Fibroblast of gingiva (primary cell): Measurements from ENCODE around the gene ROPN1.

Source experiments
- DNase-seq: peaks from one replicate; pipeline ENCODE4 v3.0.0-alpha.2; 2011; ENCODE audit warnings: low read depth

Gene ROPN1

GRCh38 chr3:123947482-123947881, 44.4 kb downstream of the ROPN1 start:
- DNase-seq = no peak

GRCh38 chr3:123941542-123941941, 50.4 kb downstream of the ROPN1 start:
- no peak for DNase-seq

DNA sequence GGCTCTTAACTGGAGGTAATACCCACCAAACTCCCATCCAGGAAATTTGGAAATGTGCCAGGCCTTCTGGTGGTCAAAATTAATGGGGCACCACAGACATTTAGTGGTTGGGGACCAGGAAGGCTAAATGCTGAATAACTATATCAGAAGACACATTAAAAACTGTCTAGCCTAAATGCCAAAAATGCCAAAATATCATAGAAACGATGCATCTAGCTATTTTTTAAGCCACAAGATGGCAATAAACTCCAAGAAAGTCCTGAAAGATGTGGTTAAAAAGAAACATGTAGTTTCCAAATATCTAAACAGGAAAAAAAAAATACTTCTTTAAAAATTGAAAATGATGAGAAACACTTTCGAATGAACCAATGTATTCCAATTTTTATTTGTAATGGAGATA, 50.8 kb downstream of the ROPN1 start:
- no peak for DNase-seq

DNA sequence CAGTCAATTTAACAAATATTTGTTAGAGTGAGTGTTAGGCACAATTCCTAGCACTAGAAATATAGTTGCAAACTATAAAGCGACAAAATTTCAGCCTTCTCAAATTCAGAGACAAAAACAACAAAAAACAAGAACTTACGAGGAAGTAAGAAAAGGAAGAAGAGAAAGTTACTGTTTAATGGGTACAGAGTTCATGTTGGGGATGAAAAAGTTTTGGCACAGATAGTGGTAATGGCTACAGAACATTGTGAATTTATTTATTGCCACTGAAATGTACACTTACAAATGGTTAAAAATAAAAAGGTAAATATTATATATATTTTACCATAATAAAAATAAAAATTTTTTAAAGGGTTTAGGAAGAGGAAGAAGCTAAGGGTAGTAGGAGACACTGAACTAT, 52.2 kb downstream of the ROPN1 start:
- no peak for DNase-seq

- no peak for DNase-seq
Observed at GRCh38 chr3:123936400-123936799, 55.5 kb downstream of the ROPN1 start.

- no peak for DNase-seq
Observed at GRCh38 chr3:123935830-123936229, 56.1 kb downstream of the ROPN1 start.

GRCh38 chr3:123934250-123934649, 57.7 kb downstream of the ROPN1 start:
- DNase-seq = no peak

GRCh38 chr3:123930445-123930844, 61.5 kb downstream of the ROPN1 start:
- DNase-seq = no peak

GRCh38 chr3:123929325-123929724, 62.6 kb downstream of the ROPN1 start:
- DNase-seq = no peak

- DNase-seq = no peak
Observed at GRCh38 chr3:123926396-123926795, 65.5 kb downstream of the ROPN1 start.

GRCh38 chr3:123920868-123921267, 71.1 kb downstream of the ROPN1 start:
- DNase-seq = no peak

DNA sequence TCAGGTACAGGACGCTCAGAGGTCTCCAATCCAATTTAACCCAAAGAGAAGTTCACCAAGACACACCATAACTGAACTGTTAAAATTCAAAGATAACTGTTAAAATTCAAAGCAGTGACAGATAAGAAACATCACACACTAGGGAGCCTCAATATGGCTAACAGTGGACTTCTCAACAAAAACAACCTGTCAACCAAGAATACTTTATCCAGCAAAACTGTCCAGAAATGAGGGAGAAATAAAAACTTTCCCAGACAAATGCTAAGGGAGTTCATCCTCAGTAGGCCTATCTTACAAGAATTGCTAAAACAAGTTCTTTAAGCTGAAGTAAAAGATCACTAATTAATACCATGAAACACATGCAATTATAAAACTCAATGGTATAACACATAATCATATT, 71.5 kb downstream of the ROPN1 start:
- no peak for DNase-seq

- DNase-seq = no peak
Observed at GRCh38 chr3:123919353-123919752, 72.6 kb downstream of the ROPN1 start.
